ENCODE results near the gene PGLYRP2.

Gene PGLYRP2

GRCh38 chr19:15502264-15502663 is 23.0 kb upstream of the PGLYRP2 start:
- Histone ChIP-seq H3K4me2 (ENCODE audit: low read depth, low read length, poor library complexity, severe bottlenecking) (no peak overlapping the region), H3K27me3 (ENCODE audit: insufficient read depth, low read length, poor library complexity, severe bottlenecking) (no peaks in the 10 kb centered on the region), H3K36me3 (ENCODE audit: insufficient read depth, low read length) (no peaks in the 10 kb centered on the region), H3K79me2 (ENCODE audit: insufficient read depth, low read length) (no peaks in the 10 kb centered on the region), H3K4me3 (ENCODE audit: low read length, poor library complexity, severe bottlenecking) (no peak overlapping the region), H4K20me1 (ENCODE audit: insufficient read depth, low read length, poor library complexity, severe bottlenecking) (no peaks in the 10 kb centered on the region), H3K9me3 (ENCODE audit: insufficient read depth, low read depth, low read length) (no peaks in the 10 kb centered on the region), H2AFZ (ENCODE audit: low read length) (no peak overlapping the region), H3K4me1 (ENCODE audit: insufficient read depth, low read length, poor library complexity, severe bottlenecking) (no peaks in the 10 kb centered on the region), H3K9ac (ENCODE audit: low read depth, low read length, poor library complexity, severe bottlenecking) (no peak overlapping the region), H3K9me2 (replicated peaks; ENCODE audit: low read depth, low read length) (no peaks in the 10 kb centered on the region), H3F3A (ENCODE audit: low read depth) (no peaks in the 10 kb centered on the region)
- TF ChIP-seq EZH2phosphoT487 (IDR thresholded peaks at IDR 0.05; ENCODE audit: borderline replicate concordance) (no peak), CTCF (conservative IDR thresholded peaks at IDR 0.05; ENCODE audit: low read length) (no peak)

- Histone ChIP-seq H2AFZ (ENCODE audit: low read length) (no peak overlapping the region), H3K9me2 (replicated peaks; ENCODE audit: low read depth, low read length) (no peaks in the 10 kb centered on the region), H3K9me3 (ENCODE audit: insufficient read depth, low read depth, low read length) (no peaks in the 10 kb centered on the region), H3K4me1 (ENCODE audit: insufficient read depth, low read length, poor library complexity, severe bottlenecking) (no peaks in the 10 kb centered on the region), H3K27me3 (ENCODE audit: insufficient read depth, low read length, poor library complexity, severe bottlenecking) (no peaks in the 10 kb centered on the region), H3F3A (ENCODE audit: low read depth) (no peaks in the 10 kb centered on the region), H3K4me3 (ENCODE audit: low read length, poor library complexity, severe bottlenecking) (no peak overlapping the region), H4K20me1 (ENCODE audit: insufficient read depth, low read length, poor library complexity, severe bottlenecking) (no peaks in the 10 kb centered on the region), H3K79me2 (ENCODE audit: insufficient read depth, low read length) (no peaks in the 10 kb centered on the region), H3K4me2 (ENCODE audit: low read depth, low read length, poor library complexity, severe bottlenecking) (no peak overlapping the region), H3K9ac (ENCODE audit: low read depth, low read length, poor library complexity, severe bottlenecking) (no peak overlapping the region), H3K36me3 (ENCODE audit: insufficient read depth, low read length) (no peaks in the 10 kb centered on the region)
- TF ChIP-seq CTCF (conservative IDR thresholded peaks at IDR 0.05; ENCODE audit: low read length) (no peak), EZH2phosphoT487 (IDR thresholded peaks at IDR 0.05; ENCODE audit: borderline replicate concordance) (no peak)
These were observed 22.3 kb upstream of the PGLYRP2 start for GRCh38 chr19:15501596-15501995.

GRCh38 chr19:15498910-15499309 is 19.6 kb upstream of the PGLYRP2 start:
- Histone ChIP-seq H2AFZ (ENCODE audit: low read length) (no peak overlapping the region), H3K4me1 (ENCODE audit: insufficient read depth, low read length, poor library complexity, severe bottlenecking) (no peaks in the 10 kb centered on the region), H3K9me2 (replicated peaks; ENCODE audit: low read depth, low read length) (no peaks in the 10 kb centered on the region), H3K27me3 (ENCODE audit: insufficient read depth, low read length, poor library complexity, severe bottlenecking) (no peaks in the 10 kb centered on the region), H3K79me2 (ENCODE audit: insufficient read depth, low read length) (no peaks in the 10 kb centered on the region), H3F3A (ENCODE audit: low read depth) (no peaks in the 10 kb centered on the region), H4K20me1 (ENCODE audit: insufficient read depth, low read length, poor library complexity, severe bottlenecking) (no peaks in the 10 kb centered on the region), H3K4me3 (ENCODE audit: low read length, poor library complexity, severe bottlenecking) (no peak overlapping the region), H3K9me3 (ENCODE audit: insufficient read depth, low read depth, low read length) (no peaks in the 10 kb centered on the region), H3K36me3 (ENCODE audit: insufficient read depth, low read length) (no peaks in the 10 kb centered on the region), H3K4me2 (ENCODE audit: low read depth, low read length, poor library complexity, severe bottlenecking) (no peak overlapping the region), H3K9ac (ENCODE audit: low read depth, low read length, poor library complexity, severe bottlenecking) (no peak overlapping the region)
- TF ChIP-seq CTCF (conservative IDR thresholded peaks at IDR 0.05; ENCODE audit: low read length) (no peak), EZH2phosphoT487 (IDR thresholded peaks at IDR 0.05; ENCODE audit: borderline replicate concordance) (no peak)
